ENCODE results near the gene WHRN.

Gene WHRN

GRCh38 chr9:114386886-114387679 is 118.2 kb downstream of the WHRN start:
- in situ Hi-C loops (cut with MboI; ENCODE audit: low sequenced_read_pairs): no loop called here

DNA sequence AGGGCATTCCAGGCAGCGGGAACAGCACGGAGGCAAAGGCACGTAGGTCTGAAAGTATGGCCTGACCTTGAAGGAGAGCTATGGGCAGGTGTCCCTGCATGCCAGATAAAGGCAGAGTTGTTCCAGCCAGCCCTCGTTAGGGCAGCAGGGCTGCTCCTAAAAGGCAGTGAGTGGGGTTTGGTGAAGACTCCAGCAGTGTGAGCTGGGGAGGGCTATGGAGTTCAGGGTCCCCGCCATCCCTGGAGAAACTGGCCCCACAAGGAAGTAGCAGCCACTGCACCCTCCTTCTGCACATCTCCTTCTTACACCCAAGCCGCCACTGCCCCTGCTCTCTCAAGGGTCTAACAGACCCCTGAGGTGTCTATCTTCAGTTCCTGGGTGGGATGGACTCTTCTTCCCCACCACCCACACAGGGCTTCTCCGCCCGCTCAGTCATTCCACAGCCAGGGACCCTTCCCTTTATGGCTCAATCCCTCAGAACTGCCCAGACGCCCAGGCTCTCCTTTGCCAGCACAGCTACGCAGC is 118.8 kb downstream of the WHRN start:
- in situ Hi-C loops (cut with MboI; ENCODE audit: low sequenced_read_pairs): no loop called here

DNA sequence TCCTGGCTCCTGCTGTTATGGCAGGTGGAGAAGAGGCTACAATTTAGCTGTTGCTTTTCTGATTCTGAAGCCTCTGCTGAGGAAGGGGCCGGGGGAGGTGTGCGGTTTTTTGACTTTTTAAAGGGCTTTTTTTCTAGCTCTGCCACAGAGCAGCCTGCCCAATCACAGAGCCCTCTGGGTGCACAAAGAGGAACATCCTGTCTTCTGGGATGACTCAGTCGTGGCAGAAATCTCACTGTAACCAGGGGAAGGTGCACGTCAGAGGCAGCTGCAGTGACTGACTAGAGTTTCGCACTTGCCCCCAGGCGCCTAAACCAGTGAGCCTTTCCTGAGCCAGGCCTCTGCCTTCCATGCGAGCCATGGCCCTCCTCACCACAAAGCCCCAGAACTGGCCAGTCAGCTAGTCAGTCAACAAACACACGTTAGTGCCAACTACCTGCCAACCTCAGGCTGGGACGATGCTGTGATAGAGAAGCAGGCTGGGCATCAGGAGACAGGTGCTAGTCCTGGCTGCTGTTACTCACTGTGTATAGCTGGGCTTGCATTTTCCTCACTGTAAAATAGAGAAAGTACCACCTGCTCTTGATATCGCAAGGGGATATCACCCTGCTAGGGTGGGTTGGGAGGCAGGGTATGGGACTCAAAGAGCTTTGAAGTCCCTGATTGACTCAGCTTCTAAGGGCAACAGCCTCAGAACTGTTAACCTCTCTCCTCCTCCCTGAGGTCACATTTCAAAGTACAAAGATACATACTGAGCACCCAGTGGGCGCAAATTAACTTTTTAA is 119.7 kb downstream of the WHRN start:
- in situ Hi-C loops (cut with MboI; ENCODE audit: low sequenced_read_pairs): no loop called here

- in situ Hi-C loops (cut with MboI; ENCODE audit: low sequenced_read_pairs): no loop called here
Measured at GRCh38 chr9:114384836-114385396, 120.4 kb downstream of the WHRN start.

- in situ Hi-C loops (cut with MboI; ENCODE audit: low sequenced_read_pairs): no loop called here
Measured at GRCh38 chr9:114384341-114384740, 120.9 kb downstream of the WHRN start.

DNA sequence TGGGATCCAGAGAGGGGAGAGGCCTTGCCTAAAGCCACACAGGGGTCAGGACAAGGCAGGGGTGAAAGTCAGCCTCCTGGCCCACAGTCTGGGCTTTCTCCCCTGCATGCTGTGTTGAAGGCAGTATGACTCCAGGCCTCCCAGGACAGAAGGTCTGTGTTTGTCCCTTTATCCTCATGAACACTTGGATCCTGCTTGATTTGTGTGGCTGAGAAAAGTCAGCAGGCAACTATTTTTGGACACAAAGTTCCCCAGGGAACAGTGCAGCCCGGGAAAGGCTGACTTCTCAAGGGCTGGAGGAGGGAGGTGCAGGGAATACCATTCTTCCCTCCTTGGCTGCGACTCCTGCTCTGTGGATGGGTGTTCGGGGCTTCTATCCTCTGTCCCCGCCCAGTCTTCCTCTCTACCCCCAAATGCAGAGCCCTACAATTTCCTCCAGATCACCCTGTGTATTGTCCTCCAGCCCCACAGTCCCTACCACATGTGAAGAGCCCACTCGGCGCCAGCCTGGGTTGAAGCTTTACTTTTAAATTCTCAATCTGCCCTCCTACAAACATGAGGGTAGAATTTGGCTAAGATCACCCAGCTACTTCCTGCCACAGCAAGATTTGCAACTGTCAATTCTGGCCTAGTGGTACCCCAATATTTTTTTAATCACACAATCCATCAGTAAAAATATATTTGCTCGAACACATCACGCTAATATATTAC is 121.6 kb downstream of the WHRN start:
- in situ Hi-C loops (cut with MboI; ENCODE audit: low sequenced_read_pairs): no loop called here

DNA sequence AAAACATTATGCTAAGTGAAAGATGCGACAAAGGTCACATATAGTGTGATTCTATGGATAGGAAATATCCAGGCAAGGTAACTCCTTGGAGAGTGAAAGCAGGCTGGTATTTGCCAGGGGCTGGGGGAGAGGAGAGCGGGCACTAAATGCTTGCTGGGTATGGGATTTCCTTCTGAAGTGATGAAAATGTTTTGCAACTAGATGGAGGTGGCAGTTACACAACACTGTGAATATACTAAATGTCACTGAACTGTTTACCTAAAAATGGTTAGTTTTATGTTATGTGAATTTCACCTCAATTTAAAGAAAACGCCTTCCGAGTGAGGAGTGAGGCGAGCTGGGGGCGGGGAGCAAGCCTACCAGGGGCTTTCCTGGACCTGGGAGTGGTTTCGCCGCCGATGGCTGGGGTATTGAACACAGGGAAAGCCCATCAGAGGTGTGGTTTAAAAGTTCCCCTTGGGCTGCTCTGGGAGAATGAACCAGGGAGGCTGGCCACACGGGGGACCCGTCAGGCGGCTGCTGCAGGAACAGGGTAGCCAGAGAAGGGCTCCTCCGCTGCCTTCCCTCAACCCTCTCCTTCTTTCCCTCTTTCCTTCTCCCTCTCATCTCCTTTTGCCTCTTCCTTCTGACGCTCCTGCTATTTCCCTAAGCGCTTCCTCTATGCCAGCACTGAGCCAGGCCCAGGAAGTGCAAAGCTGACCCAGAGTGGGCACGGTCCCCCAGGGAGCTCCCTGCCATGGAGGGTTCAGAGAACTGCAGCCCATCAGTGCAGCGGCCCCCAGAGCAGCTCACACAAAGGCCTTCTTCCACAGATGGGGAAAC is 122.4 kb downstream of the WHRN start:
- in situ Hi-C loops (cut with MboI; ENCODE audit: low sequenced_read_pairs): no loop called here

DNA sequence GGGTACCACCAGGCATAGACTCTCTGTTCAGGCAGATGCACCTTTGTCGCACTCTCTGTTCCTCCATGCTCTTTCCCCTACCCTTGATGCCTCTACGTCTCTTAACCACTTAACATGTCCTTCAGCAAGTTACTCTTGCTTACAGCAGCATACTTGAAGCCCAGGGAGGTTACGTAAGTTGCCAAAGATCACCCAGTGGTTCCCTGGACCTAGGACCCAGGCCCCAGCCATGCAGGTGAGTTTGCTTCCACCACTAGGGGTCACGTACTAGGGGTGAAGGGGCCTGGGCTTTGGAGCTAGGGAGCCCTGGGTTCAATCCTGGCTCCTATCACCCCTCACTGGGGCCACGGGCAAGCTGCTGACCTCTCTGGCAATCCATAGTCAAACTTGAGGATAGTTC is 126.4 kb downstream of the WHRN start:
- in situ Hi-C loops (cut with MboI; ENCODE audit: low sequenced_read_pairs): no loop called here

DNA sequence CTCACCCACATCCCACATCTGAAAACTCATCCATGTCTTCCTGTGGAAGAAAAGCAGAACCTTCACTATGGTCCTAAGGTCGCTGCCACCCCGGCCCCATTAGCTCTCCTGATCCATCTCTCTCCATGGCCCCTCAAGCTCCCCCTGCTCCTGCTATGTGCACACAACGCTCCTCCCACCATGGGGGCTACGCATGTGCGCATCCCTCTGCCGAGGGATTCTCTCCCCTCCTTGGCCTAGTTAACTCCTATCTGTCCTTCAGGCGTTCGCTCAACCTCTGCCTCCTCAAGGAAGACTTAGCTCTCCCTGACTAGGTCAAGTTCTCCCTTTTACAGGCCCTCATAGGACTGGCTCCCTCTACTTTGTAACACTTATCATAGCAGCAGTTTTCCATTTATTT is 127.3 kb downstream of the WHRN start:
- in situ Hi-C loops (cut with MboI; ENCODE audit: low sequenced_read_pairs): no loop called here

DNA sequence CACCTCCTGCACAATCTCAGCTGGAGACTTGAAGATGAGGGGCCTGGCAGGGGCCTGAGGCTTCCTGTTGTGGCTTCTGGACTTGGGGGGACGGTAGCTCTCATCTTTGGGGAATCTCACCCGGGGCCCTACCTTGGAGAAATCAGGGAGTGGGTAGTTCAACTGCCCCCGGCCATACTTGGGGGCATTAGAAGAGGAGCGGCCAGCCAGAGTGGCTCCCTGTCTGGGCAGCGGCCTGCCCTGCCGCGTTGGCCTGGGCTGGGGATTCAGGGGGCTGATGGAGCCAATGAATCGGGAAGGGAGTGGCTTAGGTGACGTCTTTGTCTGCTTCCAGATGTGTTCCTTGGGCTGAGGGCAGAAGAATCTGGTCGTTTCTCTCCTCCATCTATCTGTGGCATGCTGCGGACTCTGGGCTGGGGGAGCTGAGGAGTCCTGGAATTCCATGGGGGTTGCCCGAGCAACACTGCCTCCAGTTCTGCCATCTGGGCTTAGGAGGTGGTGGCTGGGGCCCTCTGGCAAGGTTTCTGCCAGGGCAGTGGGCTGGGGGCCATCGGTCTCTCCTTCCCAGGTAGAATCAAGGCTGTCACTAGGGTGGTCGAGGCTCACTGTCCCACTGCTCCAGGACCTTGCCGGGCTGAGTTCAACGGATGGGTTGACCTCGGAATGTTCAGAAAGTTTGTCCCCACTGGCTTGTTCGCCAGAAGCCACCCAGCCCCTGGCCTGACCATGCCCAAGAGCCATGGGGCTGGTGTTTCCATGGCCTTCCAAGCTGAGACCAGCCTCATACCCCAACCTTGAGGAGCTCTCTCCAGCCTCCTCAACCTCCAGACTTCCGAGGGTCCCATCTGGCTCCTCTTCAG is 128.5 kb downstream of the WHRN start:
- in situ Hi-C loops (cut with MboI; ENCODE audit: low sequenced_read_pairs): no loop called here

GRCh38 chr9:114375386-114376175 is 129.7 kb downstream of the WHRN start:
- in situ Hi-C loops (cut with MboI; ENCODE audit: low sequenced_read_pairs): no loop called here

DNA sequence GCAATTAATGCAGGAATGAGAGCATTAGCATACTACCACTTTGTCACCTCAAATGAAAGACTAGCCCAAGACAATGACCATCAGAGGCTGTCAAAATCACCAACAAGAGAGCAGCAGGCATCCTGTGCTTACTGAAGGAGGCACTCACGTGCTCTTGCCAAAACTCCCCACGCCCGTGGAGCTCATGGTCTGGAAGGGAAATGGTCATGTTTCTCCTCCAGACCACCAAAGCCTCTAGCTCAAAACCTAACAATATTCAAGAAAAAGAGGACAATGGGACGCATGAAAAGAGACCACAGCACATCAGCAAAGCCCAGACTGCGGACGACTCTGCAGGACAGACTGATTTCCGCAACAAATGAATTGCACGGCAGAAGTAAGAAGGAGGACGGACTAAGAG is 130.3 kb downstream of the WHRN start:
- in situ Hi-C loops (cut with MboI; ENCODE audit: low sequenced_read_pairs): no loop called here

DNA sequence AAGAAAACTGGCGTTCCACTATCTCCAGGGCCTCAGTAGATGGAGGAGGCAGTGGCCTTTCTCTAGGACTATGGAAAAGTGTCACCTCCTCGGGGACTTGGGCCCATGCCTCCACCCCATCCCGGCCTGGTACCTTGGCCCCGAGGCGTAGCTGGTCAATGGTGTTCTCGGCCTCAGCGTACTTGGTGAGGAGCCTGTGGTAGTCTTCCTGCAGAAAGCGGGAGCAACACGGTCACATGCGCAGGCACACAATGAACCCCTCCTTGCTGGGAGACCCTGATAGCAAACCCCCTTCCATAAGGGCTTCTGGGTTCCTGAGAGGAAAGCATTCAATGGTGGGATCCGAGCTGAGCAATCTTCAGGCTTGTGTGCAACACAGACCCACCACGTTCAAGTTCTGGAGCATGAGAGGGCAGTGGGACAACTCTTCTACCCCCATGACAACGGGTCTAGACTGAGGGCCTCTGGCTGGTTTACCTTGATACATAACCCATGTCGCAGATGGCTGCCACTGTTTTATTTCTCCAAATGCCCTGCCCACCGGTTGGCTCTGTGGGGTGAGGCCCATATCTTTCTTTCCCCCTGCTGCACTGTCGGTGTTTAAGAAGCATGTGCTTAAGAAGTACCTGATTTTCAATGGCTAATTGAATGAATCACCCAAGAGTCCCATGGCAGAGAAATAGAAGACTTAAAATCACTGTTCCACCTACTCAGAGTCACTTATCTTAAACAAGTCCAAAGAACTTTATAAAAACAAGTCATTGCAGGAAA is 131.1 kb downstream of the WHRN start:
- in situ Hi-C loops (cut with MboI; ENCODE audit: low sequenced_read_pairs): no loop called here

DNA sequence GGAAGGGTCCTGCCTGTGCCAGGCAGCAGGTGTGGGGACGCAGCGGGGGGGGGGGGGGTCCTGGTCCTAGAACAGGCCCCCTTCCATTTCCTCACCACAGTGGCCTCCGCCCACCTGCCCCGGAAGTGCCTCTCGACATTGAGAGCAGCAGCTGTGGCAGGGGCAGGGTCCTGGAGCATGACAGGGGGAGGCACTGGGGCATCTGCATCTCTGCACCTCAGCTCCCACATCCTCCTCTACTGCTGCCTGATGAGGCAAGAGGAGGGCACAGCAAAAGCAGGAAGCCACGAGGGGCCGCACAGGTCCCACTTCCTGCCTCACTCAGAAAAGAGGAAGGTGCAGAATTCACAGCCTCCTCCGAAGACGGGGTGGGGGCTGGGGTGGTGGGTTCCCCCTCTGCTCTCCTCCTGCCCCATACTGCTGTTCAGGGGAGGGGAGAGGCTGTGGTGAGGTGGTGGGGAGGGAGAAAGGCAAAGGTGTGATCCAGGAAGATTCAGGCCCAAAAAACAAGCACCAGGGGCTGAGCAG is 132.3 kb downstream of the WHRN start:
- in situ Hi-C loops (cut with MboI; ENCODE audit: low sequenced_read_pairs): no loop called here

- in situ Hi-C loops (cut with MboI; ENCODE audit: low sequenced_read_pairs): no loop called here
Measured at GRCh38 chr9:114371973-114372917, 133.0 kb downstream of the WHRN start.

GRCh38 chr9:114371343-114371944 is 133.8 kb downstream of the WHRN start:
- in situ Hi-C loops (cut with MboI; ENCODE audit: low sequenced_read_pairs): no loop called here

Data from hTERT RPE-1 (cell line).